HG03175 (cell line): Measurements from ENCODE around the gene DCP2.

ENCODE experiments used
- ATAC-seq: cut with Tn5 transposase; IDR thresholded peaks from one replicate; pipeline ENCODE4 v1.9.1; 2021; ENCODE audit warnings: mild to moderate bottlenecking, moderate library complexity; ENCODE audit not compliant: unreplicated experiment

The DCP2 gene

GRCh38 chr5:113062869-113063508, 86.4 kb downstream of the DCP2 start:
- no peak for ATAC-seq

DNA sequence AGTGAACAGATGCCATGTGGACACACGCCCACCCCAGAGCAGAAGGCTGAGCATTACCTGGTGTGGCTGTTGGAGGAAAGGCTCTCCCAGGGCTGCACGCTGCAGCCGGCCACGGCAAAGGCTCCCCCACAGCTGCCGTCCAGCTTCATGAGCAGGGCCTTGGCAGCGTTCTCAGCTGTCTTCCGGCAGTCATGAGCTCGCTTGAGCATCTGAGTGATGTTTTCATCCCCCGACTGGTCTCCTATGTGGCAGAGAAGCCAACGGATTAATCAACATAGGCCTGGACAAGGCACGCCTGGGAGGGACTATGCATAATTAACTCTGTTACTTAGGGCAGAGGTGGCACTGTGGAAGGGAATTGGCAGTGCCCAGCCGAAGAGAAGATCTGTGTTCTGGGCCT, 87.3 kb downstream of the DCP2 start:
- ATAC-seq = no peak

GRCh38 chr5:113064806-113065205, 88.2 kb downstream of the DCP2 start:
- ATAC-seq = no peak

- ATAC-seq = no peak
Measured at GRCh38 chr5:113065626-113066025, 89.0 kb downstream of the DCP2 start.

DNA sequence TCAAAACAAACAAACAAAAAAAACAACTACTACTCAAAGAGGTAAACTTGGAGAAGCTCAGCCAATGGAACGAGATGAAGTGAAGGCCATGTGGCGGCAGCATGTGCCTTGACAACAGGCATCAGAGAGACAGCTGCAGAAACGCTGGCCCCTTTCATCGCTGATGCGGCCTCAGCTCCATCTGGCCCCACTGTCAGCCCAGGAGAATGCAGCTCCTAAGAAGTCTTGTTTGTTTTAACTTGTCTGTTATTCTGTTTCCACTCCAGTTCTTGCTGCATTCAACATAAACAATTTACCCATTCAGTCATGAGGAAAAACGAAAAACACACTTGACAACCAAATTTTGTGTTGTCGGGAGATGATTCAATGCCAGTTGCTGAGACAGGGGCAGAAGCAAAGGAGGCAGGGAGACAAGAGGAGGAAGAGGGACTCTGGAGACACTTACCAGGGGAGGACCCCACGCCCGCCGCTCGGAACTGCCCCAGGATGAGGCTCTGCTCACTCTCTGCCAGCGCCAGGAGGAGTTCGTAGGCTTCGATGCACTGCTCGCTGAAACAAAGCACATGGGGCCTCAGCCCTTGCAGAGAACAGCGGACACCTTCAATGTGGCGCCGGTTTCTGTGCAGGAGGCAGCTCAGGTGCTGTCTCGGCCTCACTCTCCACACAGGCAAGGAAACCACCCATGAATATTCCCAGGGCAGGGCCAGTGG, 91.2 kb downstream of the DCP2 start:
- no peak for ATAC-seq

DNA sequence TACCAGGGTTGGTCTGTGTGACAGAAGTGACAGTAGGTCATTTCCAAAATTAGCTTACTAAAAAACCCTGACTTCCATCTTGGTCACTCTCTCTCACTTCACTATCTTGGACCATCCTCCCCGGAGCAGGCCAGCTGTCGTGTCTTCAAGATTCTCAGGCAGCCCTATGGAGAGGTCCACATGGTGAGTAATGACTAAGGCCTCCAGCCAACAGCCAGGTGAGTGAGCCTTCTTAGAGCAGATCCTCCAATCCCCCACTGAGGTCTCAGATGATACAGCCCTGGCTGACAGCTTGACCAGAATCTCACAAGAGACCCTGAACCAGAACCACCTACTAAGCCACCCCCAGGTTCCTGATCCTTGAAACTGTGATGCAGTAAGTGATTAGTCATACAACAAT, 92.0 kb downstream of the DCP2 start:
- ATAC-seq = no peak
